Esophagus muscularis mucosa (tissue), 3 donors: ENCODE data around the gene ACIN1.

ENCODE experiments used
- POLR2AphosphoS5 ChIP-seq, 2 donors: sonication (generic); formaldehyde crosslinking; IDR thresholded peaks; one replicate each; pipeline ENCODE4 v1.6.1; 2017; ENCODE audit warnings: antibody characterized with exemption in 2 of 2
- TF ChIP-seq, protein P1 (sequence below), 3 experiments: fragments of 200-600 bp in 2 of 3; fragments of 450-650 bp in 1 of 3; sonication (generic) in 2 of 3; IDR thresholded peaks; one replicate each; pipeline ENCODE4 v1.5.1; 2017 to 2019; ENCODE audit warnings: antibody characterized with exemption in 3 of 3, mild to moderate bottlenecking in 2 of 3, moderate library complexity in 1 of 3

DNA sequence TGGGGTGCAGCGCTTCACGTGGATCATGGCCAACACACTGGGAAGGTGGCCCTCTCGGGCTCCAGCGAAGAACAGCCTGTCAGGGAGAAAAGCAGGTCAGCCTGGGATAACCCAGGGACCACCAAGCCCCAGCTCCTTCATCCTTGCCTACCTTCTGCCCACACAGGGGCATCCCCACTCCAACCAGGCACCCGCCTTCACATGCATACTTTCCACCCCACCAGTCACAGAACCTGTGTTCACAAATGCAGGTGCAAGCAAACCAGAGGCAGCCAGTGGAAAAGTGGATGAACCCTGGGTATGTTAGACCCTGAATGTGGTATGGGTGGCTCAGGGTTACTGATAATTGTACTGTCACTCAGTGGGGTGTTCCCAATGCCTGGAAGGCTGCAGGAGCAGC lies 36.5 kb upstream of the ACIN1 start:
- TF ChIP-seq, protein P1, sequence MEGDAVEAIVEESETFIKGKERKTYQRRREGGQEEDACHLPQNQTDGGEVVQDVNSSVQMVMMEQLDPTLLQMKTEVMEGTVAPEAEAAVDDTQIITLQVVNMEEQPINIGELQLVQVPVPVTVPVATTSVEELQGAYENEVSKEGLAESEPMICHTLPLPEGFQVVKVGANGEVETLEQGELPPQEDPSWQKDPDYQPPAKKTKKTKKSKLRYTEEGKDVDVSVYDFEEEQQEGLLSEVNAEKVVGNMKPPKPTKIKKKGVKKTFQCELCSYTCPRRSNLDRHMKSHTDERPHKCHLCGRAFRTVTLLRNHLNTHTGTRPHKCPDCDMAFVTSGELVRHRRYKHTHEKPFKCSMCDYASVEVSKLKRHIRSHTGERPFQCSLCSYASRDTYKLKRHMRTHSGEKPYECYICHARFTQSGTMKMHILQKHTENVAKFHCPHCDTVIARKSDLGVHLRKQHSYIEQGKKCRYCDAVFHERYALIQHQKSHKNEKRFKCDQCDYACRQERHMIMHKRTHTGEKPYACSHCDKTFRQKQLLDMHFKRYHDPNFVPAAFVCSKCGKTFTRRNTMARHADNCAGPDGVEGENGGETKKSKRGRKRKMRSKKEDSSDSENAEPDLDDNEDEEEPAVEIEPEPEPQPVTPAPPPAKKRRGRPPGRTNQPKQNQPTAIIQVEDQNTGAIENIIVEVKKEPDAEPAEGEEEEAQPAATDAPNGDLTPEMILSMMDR (IDR thresholded peaks at IDR 0.05) = no peak
- TF ChIP-seq POLR2AphosphoS5 (IDR thresholded peaks at IDR 0.05) = no peak
